Measurements from ENCODE around the gene MCHR1.

MCHR1 gene, protein sequence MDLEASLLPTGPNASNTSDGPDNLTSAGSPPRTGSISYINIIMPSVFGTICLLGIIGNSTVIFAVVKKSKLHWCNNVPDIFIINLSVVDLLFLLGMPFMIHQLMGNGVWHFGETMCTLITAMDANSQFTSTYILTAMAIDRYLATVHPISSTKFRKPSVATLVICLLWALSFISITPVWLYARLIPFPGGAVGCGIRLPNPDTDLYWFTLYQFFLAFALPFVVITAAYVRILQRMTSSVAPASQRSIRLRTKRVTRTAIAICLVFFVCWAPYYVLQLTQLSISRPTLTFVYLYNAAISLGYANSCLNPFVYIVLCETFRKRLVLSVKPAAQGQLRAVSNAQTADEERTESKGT

DNA sequence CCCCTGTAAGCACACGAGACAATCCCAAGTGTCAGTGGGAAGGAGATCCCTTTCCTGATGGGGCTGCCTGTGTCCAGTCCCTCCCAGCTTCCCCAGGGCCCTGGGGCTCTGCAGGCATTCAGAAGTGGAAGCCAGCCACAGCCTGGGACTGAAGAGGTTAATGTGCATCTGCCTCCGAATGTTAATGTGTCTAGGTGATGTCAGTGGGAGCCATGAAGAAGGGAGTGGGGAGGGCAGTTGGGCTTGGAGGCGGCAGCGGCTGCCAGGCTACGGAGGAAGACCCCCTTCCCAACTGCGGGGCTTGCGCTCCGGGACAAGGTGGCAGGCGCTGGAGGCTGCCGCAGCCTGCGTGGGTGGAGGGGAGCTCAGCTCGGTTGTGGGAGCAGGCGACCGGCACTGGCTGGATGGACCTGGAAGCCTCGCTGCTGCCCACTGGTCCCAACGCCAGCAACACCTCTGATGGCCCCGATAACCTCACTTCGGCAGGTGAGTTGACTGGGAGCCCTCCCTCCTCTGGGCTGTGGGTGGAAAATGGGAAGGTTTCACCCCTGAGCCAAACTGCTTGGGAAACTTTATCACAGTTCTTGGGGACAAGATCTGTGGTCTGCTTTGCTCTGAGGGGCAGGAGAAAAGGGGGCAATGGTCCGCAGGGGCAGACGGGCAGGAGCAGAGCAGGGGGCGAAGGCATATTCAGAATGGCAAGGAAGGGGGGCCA is at the start of gene MCHR1:
Gene MCHR1, plus strand, starts transcription at position 236 of the 715 bp plus-strand sequence. Its CDS starts 169 bp downstream, at position 405.
- peaks cover 19% of the 10 kb centered on the region for H3K4me1 ChIP-seq (ENCODE audit: insufficient read depth, low read length)
- H3K36me3 ChIP-seq (ENCODE audit: insufficient read depth, low read length), result no peaks in the 10 kb centered on the region
- no peaks in the 10 kb centered on the region for H3K9me3 ChIP-seq (ENCODE audit: low read length)
- peaks cover 16% of the 10 kb centered on the region for H3K27me3 ChIP-seq (ENCODE audit: insufficient read depth, low read length)
- peak within 1 kb of the TSS; percentile 34 for H3K4me3 ChIP-seq (ENCODE audit: low read length)
- H2AFZ ChIP-seq (ENCODE audit: low read depth, low read length), result peak within 1 kb of the TSS; percentile 19

DNA sequence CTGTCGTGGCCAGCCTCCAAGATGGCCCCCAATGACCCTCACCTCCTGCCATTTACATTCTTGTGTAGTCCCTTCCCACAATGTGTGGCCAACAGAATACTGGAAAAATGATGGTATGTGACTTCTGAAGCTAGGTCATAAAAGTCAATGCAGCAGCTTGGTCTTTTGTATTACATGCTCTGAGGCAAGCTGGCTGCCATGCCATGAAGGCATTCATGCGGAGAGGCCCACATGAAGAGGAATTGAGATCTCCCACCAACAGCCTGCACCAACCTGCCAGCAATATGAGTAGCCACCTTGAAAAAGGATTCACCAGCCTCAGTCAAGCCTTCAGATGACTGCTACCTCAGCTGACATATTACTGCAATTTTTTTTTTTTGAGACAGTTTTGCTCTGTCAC is 47.4 kb upstream of the MCHR1 start:
- Histone ChIP-seq H3K9me3 (ENCODE audit: low read length) (peaks cover 3% of the 10 kb centered on the region), H2AFZ (ENCODE audit: low read depth, low read length) (no peak overlapping the region), H3K27me3 (ENCODE audit: insufficient read depth, low read length) (no peaks in the 10 kb centered on the region), H3K36me3 (ENCODE audit: insufficient read depth, low read length) (no peaks in the 10 kb centered on the region), H3K4me1 (ENCODE audit: insufficient read depth, low read length) (peaks cover 17% of the 10 kb centered on the region), H3K4me3 (ENCODE audit: low read length) (no peak overlapping the region)

DNA sequence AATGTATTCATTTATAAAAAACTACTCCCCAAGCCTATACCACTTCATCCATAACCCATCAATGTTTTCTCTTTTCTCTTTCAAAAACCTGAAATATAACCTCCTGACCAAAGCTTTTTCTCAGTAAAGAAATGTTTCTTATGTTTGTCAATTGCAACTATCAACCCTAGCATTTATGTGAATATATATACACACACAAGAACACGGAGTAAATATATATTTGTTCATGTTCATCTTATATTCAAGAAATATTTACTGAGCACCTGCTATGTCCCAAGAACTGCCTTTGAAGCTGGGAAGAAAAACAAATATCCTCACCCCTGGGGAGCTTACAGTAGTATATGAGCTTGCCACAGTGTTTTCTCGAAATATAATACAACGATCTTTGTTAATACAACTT is 46.2 kb upstream of the MCHR1 start:
- no peaks in the 10 kb centered on the region for H3K27me3 ChIP-seq (ENCODE audit: insufficient read depth, low read length)
- peaks cover 3% of the 10 kb centered on the region for H3K9me3 ChIP-seq (ENCODE audit: low read length)
- no peak overlapping the region for H3K4me3 ChIP-seq (ENCODE audit: low read length)
- no peaks in the 10 kb centered on the region for H3K36me3 ChIP-seq (ENCODE audit: insufficient read depth, low read length)
- no peak overlapping the region for H2AFZ ChIP-seq (ENCODE audit: low read depth, low read length)
- peaks cover 20% of the 10 kb centered on the region for H3K4me1 ChIP-seq (ENCODE audit: insufficient read depth, low read length)

DNA sequence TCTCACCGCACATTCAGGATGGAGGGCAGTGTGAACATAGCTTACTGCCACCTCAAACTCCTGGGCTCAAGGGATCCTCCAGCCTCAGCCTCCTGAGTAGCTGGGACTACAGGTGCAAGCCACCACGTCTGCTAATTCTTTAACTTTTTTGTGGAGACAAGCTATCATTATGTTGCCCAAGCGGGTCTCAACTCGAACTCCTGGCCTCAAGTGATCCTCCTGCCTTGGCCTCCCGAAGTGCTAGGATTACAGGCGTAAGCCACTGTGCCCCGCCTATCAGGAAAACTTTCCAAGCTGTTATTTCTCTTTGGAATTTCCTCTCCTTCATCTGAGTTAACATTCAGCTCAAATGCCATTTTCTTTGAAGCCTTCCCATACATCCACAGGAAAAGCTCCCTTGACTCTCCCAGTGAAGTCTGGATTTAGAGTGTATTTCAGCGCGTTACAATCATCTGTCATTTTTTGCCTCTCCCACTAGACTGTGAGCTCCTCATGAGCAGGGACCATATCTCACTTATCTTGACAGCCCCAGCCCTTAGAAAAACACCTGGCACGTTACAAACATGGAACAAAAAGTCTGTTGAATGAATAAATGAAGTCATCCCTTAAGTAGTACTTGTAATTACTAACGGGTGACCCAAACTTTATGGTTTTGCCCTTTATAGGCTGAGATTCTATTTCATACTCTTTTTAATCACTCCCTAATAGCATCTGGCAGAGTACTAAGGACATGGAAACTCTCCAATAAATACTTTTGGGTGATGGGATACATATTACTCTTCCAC is 45.0 kb upstream of the MCHR1 start:
- Histone ChIP-seq H3K27me3 (ENCODE audit: insufficient read depth, low read length) (no peaks in the 10 kb centered on the region), H3K36me3 (ENCODE audit: insufficient read depth, low read length) (no peaks in the 10 kb centered on the region), H3K4me3 (ENCODE audit: low read length) (no peak overlapping the region), H3K9me3 (ENCODE audit: low read length) (peaks cover 3% of the 10 kb centered on the region), H2AFZ (ENCODE audit: low read depth, low read length) (no peak overlapping the region), H3K4me1 (ENCODE audit: insufficient read depth, low read length) (peaks cover 20% of the 10 kb centered on the region)

DNA sequence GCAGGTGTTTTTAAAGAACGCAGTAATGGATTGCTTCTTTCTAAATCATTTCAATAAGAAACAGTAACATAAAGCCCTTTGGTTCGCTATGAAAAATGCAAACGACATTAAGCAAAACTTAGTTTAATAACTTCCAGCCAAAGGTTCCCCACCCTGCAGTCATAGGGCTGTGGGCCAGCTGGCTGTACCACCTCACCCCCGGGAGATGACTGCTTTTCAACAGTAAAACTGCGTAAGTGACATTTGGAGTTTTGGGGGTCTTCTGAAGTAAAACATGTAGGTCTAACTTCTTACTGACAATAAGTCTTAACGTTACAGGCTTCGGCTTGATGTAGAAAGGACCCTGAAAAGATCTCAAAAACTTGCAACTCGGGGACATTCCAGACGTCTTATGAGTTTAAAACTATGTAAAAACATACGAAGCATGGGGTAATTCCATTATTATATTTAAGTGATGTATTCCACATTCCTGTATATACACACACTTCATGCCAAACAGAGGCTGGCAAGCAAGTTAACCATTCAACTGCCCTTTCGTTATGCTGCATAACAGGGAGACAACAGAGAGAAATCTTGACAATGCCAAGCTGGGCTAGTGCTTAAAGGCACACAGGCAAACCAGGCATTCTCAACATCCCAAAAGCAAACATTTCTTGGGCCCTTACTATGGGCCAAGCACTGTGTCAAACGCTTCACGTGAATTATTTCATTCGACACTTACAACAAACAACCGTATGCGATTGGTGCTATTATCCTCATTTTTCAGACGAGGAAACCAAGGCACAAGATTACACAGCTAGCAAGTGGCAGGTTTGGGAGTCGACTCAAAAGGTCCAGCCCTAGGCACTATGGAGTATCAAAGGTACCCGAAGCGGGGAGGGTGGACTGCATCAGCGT is 44.0 kb upstream of the MCHR1 start:
- H2AFZ ChIP-seq (ENCODE audit: low read depth, low read length), result no peak overlapping the region

DNA sequence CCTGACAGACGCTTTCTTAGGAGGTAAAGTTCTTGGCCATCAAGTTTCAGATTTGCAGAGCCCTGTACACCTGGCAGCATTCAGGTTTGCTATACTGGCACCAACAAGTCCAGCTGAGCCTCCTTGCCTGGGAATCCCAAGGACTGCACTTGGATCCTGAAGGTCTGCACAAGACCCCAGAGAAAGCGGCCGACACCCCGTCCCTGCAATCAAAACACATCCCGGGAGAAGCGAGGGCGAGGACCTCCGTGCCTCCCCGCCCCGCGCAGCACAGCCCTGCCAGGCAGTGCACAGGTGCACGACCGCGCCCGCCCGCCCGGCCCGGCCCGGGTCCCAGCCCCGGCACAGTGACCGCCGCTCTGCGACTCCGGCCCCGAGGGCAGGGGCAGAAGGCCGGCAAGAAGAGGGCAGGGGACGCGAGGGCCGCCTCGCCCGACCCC is 43.3 kb upstream of the MCHR1 start:
- Histone ChIP-seq H3K4me3 (ENCODE audit: low read length) (peak overlapping the region; percentile 82), H2AFZ (ENCODE audit: low read depth, low read length) (no peak overlapping the region), H3K4me1 (ENCODE audit: insufficient read depth, low read length) (peaks cover 20% of the 10 kb centered on the region), H3K9me3 (ENCODE audit: low read length) (no peaks in the 10 kb centered on the region), H3K36me3 (ENCODE audit: insufficient read depth, low read length) (no peaks in the 10 kb centered on the region), H3K27me3 (ENCODE audit: insufficient read depth, low read length) (no peaks in the 10 kb centered on the region)

More for the DNA sequence above, 44.0 kb upstream of the MCHR1 start:
- no peaks in the 10 kb centered on the region for H3K27me3 ChIP-seq (ENCODE audit: insufficient read depth, low read length)
- H3K36me3 ChIP-seq (ENCODE audit: insufficient read depth, low read length), result no peaks in the 10 kb centered on the region
- H3K4me1 ChIP-seq (ENCODE audit: insufficient read depth, low read length), result peaks cover 20% of the 10 kb centered on the region
- H3K4me3 ChIP-seq (ENCODE audit: low read length), result peak overlapping the region; percentile 82
- peaks cover 3% of the 10 kb centered on the region for H3K9me3 ChIP-seq (ENCODE audit: low read length)

DNA sequence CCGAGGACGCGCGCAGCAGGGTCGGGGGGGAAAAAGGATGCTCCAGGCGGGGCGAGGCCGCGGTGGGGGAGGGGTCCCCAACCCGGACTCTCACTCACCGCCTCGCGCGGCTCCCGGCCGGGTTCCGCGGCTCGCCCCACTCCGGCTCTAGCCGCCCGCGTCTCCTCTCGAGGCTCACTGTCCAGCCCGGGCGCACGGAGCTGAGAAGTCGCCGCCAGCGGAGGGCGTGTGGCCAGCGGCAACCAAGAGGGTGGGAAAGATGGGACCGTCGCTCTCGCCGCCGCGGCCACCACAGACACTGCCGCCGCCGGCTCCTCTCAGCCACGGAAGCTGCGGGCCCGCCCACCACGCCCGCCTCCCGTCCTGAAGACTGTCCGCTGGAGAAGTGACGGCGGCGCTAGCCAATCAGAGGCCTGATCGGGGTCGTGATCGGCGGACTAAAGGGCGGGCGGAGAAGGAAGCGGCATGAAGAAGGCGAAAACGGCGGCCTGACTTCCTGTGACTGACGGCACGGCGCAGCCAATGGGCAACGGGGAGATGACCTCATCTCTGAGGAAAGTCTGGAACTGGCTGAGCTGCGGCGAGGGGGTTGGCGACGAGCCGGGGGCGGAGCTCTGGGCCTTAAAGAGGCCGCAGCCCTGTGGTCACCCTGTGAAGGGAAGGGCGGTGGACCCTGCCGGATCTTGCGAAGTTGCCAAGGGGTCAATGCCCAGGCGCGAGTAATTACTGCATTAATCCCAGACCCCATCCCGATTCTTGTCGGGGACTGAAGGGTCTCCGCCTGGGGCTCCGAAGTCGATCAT is 42.7 kb upstream of the MCHR1 start, which contains the start of gene MRTFA:
Gene MRTFA, minus strand, starts transcription at position 340 of the 803 bp plus-strand sequence.
- H3K4me3 ChIP-seq (ENCODE audit: low read length), result peak within 1 kb of the TSS; percentile 82
- no peaks in the 10 kb centered on the region for H3K36me3 ChIP-seq (ENCODE audit: insufficient read depth, low read length)
- H3K4me1 ChIP-seq (ENCODE audit: insufficient read depth, low read length), result peaks cover 20% of the 10 kb centered on the region
- no peaks in the 10 kb centered on the region for H3K9me3 ChIP-seq (ENCODE audit: low read length)
- H2AFZ ChIP-seq (ENCODE audit: low read depth, low read length), result peak within 1 kb of the TSS; percentile 91
- H3K27me3 ChIP-seq (ENCODE audit: insufficient read depth, low read length), result no peaks in the 10 kb centered on the region

DNA sequence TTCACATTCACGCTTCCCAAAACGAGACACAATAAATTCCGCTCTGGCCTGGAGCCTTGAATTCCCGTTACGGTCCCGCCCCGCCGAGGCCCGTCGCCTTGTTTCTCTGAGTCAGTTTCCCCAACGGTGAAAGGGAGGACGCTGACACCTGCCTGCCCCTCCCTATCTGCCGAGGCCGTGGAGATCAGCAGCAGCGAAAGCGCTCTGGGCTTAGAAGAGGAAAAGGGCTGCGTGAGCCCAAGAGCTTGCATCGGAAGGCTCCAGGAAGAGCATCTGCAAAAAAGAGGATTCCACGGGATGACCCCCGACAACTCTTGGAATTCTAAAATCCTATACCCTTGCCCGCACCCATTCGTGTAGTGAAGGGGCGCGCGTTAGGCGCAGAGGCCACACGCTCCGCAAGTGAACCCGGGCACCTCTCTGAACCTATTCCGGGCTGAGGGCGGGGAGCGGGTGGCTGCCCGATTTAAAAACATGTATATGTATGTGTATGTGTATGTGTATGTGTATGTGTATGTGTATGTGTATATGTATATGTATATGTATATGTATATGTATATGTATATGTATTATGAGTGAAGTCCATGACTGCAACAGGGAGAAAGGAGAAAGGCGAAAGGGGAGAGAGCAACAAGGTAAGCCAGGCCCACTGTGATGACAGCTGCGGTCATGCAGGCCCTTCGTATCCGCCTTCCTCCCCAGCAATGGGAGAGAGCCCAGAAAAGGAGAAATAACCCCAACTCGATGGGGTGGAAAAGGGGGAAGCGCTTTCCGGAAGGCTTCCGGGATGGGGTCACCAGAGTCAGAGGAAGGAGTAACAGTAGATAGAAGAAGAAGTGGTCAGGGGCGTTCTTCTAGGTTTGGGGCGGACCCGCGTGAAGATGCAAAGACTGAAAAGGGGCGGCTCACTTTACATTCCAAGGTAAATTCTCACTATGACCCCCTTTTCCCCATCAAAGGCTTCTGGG is 41.8 kb upstream of the MCHR1 start:
- no peaks in the 10 kb centered on the region for H3K27me3 ChIP-seq (ENCODE audit: insufficient read depth, low read length)
- no peaks in the 10 kb centered on the region for H3K9me3 ChIP-seq (ENCODE audit: low read length)
- H3K4me3 ChIP-seq (ENCODE audit: low read length), result peak overlapping the region; percentile 58
- H3K4me1 ChIP-seq (ENCODE audit: insufficient read depth, low read length), result peaks cover 15% of the 10 kb centered on the region
- H2AFZ ChIP-seq (ENCODE audit: low read depth, low read length), result peak overlapping the region; percentile 91
- H3K36me3 ChIP-seq (ENCODE audit: insufficient read depth, low read length), result no peaks in the 10 kb centered on the region

DNA sequence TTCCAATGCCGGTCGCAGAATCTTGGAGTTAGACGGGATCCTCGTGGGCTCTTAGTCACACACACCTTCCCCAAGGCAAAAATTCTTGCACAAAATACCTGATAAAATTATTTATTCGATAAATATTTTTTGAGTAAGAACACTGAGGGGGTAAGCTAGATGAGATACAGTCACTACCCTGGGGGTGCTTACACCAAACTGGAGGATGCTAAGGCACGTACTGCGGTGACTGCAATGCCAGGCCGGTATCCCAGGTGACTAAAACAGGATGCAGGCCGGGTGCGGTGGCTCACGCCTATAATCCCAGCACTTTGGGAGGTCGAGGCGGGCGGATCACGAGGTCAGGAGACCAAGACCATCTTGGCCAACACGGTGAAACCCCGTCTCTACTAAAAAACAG is 41.0 kb upstream of the MCHR1 start:
- H2AFZ ChIP-seq (ENCODE audit: low read depth, low read length), result no peak overlapping the region
- peaks cover 15% of the 10 kb centered on the region for H3K4me1 ChIP-seq (ENCODE audit: insufficient read depth, low read length)
- H3K27me3 ChIP-seq (ENCODE audit: insufficient read depth, low read length), result no peaks in the 10 kb centered on the region
- H3K9me3 ChIP-seq (ENCODE audit: low read length), result no peaks in the 10 kb centered on the region
- no peak overlapping the region for H3K4me3 ChIP-seq (ENCODE audit: low read length)
- no peaks in the 10 kb centered on the region for H3K36me3 ChIP-seq (ENCODE audit: insufficient read depth, low read length)

DNA sequence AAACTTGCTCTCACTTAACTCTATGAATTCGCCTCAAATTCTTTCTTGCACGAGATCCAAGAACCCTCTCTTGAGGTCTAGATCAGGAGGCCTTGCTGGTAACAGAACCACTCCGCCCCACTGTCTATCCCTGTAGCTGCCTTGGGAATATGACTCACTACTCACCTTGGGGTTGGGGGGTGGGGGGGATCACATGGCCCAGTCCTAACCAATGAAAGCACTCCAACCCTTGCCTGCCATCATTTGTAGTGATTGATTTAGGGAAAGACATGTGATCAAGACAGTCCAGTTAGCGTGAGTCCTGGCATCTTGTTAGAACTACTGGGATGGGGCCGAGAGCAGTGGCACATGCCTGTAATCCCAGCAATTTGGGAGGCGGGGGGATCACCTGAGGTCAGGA is 38.0 kb upstream of the MCHR1 start:
- H2AFZ ChIP-seq (ENCODE audit: low read depth, low read length), result no peak overlapping the region
- no peaks in the 10 kb centered on the region for H3K27me3 ChIP-seq (ENCODE audit: insufficient read depth, low read length)
- H3K36me3 ChIP-seq (ENCODE audit: insufficient read depth, low read length), result no peaks in the 10 kb centered on the region
- no peaks in the 10 kb centered on the region for H3K9me3 ChIP-seq (ENCODE audit: low read length)
- H3K4me3 ChIP-seq (ENCODE audit: low read length), result no peak overlapping the region
- H3K4me1 ChIP-seq (ENCODE audit: insufficient read depth, low read length), result peaks cover 6% of the 10 kb centered on the region

DNA sequence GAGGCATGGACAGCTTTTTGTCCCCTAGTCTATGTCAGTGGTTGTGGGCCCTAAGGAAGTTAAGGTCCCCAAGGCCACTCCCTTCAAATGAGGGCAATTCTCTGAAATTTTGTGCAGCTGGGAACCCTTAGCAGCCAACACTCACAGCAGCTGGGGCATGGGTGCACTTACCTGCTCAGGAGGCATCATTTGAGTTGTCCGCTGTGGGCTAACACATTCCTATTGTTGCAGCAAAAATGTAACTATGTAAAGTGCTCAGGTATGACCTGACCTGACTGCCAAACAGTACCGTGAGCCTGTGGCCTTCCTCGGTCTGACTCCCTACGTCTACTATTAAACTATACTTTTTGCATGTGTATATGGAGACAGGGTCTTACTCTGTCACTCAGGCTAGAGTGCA is 37.0 kb upstream of the MCHR1 start:
- Histone ChIP-seq H2AFZ (ENCODE audit: low read depth, low read length) (no peak overlapping the region), H3K9me3 (ENCODE audit: low read length) (no peaks in the 10 kb centered on the region), H3K4me3 (ENCODE audit: low read length) (no peak overlapping the region), H3K36me3 (ENCODE audit: insufficient read depth, low read length) (no peaks in the 10 kb centered on the region), H3K4me1 (ENCODE audit: insufficient read depth, low read length) (peaks cover 3% of the 10 kb centered on the region), H3K27me3 (ENCODE audit: insufficient read depth, low read length) (no peaks in the 10 kb centered on the region)

All from neuron (in vitro differentiated cells).